HG03558 (cell line): ENCODE results near the gene JPT1.
"Not testable (repeated sequence)": the region's sequence is repeated elsewhere in the genome, so short reads cannot be mapped to it uniquely, and the experiment has no call there.

ENCODE experiments used
- ATAC-seq: cut with Tn5 transposase; IDR thresholded peaks from one replicate; pipeline ENCODE4 v1.9.1; 2021; ENCODE audit warnings: moderate number of reproducible peaks; ENCODE audit not compliant: unreplicated experiment; ENCODE audit errors: extremely low read depth

JPT1 gene

DNA sequence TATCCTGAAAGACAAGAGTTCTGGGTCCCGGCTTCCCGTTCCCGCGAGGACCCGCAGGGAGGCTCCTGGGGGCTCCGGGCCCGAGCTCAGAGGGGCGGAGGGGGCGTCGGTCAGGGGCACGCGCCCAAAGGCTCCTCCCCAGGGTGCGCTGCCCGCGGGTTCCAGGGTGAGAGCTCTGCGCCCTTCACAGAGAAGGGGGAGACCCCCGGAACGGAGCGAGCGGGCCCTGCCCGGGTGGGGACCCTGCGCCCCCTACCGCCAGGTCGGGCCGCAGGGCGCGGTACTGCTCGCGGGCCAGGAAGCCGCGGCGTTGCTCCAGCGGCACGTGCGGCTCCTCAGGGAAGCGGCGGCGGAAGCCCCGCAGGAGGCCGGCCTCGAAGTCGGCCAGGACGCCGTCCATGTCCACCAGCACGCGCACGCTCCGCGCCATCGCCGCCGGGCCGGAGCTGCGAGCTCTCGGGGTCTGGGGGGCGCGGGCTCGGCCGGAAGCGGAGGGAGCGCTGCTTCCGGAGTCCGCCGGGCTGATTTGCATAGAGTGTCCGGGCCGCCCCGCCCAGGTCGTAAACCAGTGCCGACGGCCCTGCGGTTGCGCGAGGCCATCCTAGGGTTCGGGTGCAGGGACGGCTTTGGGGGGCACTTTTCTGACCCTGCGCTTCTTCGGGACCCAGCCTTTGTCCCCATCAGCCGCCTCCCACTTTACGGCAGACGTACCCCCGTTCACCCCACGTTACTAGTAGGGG lies 22.9 kb downstream of the JPT1 start, which contains the start of gene NT5C:
Gene NT5C, minus strand, starts transcription at position 465 of the 740 bp plus-strand sequence. Its CDS starts 35 bp downstream, at position 430.
- peak; percentile 44 for ATAC-seq

DNA sequence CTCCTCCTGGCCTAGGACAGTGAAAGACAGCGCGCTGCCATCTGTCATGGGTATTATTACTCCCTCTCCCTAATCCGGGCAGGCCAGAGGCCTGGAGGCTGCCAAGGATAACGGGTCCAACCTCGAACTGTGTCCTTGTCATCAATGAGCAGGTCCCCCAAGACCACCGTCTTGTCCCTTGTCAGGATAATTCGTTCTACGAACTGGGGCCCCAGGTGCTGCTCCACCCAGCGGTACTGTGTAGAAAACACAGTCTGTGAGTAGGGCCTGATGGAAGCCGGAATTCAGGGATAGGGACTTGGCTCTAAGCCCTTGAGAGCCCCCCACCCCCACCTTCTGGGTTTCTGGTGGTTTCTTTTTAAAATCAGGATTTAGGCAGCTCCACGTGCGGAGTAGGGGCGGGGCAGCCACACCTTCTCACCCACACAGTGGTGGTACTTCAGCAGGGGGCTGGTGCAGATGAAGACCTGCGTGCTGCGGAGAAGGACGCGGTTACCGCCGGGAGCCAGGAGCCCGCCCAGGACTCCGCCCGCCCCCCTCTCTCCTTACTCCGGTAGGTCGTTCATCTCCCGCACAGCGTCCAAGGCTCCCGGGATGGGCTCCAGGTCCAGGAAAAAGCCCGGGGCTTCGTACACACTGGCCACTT lies 23.6 kb downstream of the JPT1 start:
- ATAC-seq: no peak

DNA sequence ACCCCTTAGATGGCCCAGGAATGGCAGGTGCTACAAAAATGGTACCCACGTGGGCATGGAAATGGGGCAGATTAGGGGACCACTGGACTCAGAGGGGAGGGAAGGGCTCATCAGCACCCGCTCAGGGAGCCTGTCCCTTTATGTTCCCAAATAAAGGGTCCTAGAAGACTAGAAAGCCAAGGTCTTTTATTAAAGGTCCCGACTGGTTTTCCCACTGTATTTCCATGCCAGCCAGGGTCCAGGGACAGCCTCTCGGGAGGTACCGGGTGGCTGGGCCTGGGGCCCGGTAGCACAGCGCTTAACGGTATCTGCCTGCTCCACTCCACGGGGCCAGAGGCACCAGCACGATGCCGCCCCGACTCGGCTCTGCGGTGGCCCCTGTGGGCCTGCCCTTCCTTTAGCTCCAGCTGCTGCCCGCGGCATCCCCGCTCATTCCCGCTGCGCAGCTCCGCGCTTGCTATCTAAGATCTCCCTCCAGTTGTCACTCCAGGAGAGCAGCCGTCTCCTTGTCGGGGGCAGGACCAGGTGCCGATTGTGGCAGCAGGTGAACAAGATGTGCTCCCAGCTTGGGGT lies 24.2 kb downstream of the JPT1 start:
- no peak for ATAC-seq

DNA sequence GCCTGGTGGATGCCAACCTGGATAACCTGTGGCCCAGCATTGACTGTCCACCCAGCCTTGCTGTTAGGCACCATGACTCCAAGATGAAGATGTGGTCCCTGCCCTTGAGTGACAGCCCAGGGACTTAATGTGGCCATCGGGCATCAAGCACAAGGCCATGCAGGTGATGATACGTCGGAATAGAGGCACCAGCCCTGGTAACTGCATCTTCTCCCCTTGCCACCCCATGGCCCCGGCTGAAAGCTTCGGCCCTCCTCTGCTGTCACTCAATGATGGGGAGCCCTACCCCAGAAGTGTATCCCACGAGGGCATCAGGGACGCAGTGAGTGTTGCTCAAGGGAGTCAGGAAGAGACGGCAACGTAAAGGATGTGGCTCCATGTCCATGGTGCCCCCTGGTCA lies 24.7 kb downstream of the JPT1 start:
- ATAC-seq: no peak

DNA sequence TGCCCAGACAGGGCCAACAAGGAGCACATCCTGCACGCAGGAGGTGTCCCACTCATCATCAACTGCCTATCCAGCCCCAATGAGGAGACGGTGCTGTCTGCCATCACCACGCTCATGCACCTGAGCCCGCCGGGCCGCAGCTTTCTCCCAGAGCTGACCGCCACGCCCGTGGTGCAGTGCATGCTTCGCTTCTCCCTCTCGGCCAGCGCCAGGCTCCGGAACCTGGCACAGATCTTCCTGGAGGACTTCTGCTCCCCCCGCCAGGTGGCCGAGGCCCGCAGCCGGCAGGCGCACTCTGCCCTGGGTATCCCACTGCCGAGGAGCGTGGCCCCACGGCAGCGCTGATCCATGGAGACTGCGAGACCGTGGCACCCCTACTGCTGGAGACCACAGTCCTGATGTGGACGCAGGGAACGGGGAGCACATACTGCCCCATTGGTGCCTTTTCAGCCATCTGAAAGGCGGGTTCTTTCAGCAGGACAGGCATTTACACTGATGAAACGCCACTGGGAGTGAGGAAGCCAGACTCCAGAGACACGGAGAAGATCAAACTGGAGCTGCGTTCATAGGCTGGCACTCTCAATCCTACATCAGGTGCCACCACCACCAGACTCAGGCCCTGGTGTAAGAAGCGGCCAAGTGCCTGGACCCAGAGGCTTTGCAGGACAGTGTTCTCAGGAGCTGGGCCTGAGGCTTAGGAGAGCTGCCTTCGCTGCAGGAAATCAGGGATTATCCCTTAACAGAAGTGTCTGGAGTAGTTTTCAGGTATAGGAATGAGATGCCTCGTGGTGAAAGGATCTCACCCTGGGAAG lies 25.4 kb downstream of the JPT1 start:
- no peak for ATAC-seq

DNA sequence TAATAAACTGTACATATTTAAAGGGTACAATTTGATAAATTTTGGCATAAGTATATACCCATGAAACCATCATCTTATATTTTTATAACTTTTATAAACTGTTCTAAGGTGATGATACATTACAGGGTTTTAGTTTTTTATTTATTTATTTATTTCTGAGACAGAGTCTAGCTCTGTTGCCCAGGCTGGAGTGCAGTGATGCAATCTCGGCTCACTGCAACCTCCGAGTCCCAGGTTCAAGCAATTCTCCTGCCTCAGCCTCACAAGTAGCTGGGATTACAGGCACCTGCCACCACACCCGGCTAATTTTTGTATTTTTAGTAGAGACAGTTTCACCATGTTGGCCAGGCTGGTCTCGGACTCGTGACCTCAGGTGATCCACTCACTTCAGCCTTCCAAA lies 26.4 kb downstream of the JPT1 start:
- not testable (repeated sequence) for ATAC-seq

DNA sequence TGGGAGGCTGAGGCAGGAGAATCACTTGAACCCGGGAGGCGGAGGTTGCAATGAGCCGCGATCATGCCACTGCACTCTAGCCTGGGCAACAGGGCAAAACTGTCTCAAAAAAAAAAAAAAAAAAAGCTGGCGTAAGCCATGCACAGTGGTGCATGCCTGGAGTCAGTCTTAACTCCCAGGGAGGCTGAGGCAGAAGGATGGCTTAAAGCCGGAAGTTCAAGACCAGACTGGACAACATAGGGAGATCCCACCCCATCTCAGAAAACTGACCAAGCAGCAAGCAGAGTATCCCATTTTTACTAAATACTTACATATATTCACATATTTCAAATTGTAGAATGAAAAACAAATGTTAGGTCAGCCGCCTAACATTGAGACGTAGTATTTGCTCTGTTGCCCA lies 27.4 kb downstream of the JPT1 start:
- ATAC-seq: no peak

DNA sequence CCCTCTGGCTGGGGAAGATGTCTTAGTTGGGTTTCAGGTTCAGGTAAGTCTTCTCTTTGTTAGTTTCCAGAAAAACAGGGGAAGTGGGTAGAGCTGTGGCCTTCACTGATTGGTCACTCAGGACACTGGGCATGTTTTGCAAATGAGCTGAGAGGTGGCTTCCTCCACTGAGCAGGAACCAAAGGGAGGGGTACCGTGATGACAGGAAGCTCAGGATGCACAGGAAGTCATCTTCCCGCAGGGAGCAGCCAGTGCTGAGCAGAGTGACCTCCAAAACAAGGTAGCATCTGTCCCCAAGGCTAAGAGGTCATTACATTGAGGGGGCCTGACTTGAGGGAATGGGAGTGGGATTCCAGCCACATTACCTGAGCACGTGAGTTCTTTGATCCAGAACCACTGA lies 28.3 kb downstream of the JPT1 start:
- ATAC-seq: no peak

DNA sequence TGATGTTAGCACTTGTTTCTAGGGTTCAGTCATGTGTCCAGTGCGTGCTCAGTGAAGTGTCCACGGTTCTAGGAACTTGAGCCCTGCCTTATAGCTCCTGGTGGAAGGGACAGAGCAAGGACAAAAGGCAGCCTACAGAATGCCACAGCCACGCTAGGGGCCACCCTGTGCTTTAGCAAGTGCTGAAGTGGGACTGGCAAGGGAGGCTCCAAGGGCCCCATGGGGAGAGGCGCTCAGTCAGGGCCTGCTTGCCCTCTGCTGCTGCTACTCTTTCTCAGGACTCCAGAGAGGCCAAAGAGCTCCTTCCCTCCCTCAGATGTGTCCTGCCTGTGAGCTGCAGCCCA lies 29.5 kb downstream of the JPT1 start:
- no peak for ATAC-seq

DNA sequence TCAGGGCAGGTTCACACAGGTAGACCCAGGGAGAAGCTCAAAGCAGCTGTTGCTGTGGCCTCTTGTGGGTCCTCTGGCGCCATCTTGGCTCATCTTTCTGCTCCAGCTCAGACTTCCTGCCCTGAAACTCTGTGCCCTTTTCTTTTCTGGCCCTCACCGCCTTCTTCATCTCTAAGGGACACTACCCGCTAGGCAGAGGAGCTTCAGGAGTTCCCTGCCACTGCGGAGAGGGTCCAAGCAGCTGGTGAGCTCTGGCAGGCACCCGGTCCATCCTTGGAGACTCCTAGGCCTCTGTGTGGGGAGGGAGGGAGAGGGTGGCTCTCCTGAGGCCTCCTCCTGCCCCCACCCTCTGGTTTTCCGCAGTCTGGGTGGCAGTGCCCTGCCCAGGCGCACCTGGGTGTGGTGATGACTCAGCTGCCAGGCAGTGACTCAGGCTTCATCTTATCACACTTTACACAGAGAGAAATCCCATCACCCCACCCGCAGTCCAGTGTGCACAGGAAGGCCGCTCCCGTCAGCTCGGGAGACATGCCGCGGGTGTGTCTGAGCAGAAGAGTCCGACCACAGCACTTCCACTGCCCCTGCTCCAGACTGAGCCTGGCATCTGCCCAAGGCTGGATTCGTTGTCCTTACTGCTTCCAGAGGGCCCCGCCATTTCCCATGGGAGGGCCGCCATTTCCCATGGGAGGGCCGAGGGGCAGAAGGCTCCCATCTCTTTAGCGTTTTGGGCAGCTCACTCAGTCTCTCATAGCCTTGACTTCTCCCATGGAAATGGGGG lies 30.1 kb downstream of the JPT1 start:
- ATAC-seq: no peak

DNA sequence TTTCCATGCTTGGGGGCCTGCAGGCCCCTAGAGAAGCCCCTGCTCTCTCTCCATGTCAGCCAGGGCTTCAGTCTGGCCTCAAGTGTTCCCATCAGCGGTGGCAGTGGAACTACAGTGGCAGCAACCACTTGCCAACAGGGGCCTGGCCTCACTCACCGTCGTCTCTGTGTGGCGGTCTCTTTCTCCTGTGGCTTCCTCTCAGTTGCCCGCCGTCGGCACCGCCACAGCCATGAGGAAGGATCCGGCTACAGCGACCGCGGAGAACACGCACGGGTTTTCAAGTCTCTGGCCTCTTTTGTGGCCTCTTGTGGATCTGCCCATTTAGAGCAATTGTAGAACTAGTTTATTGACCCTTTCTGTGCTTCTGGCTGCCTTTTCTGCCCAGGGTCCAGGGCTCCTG lies 36.0 kb downstream of the JPT1 start:
- no peak for ATAC-seq

DNA sequence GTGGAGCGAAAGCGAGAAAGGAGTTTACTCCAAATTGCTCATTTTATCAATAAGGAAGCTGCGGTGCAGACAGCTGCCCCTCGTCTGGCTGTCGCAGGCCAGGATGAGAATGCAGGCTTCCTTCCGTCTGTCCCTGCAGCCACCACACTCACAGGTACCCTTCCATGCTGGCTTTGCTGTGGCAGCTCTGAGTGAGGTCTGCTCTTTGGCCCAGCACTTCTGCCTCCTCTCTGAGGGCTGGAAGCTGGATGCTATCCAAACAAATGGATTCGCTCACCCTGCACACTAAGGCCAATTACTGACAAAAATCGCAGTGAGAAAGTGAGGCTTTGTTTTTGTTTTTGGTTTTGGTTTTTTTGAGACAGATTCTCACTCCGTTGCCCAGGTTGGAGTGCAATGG lies 37.6 kb downstream of the JPT1 start:
- ATAC-seq: no peak

DNA sequence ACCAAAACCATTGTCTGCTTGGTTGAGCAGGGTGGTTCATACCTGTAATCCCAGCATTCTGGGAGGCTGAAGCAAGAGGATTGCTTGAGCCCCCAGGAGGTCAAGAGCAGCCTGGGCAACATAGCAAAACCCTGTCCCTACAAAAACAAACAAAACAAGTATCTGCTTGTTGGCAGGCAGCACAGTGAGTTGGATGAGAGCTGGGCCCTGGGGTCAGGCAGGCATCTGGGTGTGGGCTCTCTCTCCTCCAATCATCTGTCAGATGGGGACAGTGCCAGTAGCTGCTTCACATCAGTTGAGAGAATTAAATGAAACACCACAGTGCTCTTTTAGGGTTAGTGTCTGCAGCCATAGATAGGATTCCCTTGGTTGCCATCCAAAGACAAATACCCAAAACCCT lies 38.8 kb downstream of the JPT1 start:
- ATAC-seq: no peak

DNA sequence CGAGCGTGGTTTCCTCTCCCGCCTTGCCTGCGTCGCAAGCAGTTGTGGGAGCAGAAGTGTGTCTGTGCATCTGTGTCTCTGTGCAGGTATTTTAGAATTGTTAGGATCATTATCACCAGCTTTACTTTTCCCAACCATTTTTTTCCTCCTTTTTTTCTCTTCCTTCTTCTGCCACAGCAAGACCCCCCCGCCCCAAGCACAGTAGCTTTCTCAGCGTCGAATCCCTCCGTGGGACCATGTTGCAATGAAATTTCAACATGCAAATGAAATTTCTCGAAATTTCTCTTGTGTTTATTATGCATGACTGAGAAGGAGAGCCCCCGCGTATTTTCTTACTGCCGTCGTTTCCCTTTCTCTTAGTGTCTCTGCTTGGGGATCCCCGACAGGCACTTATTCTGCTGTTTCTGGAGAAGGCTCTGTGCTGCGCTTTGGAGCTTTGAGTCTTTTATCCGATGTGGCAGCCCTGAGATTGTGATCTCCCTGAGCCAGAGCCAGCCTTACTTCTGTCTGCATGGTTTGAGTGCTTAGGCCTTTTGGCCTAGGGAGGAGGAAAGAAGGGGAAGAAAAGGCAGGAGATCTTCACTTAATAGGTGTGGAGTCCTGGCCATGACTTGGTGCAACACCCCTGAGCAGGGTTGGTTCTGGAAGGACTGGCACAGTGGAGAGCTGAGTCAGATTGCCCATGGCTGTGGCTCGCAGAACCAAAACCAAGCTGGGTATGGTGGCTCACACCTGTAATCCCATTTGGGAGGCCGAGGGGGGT lies 39.6 kb downstream of the JPT1 start:
- ATAC-seq: no peak

DNA sequence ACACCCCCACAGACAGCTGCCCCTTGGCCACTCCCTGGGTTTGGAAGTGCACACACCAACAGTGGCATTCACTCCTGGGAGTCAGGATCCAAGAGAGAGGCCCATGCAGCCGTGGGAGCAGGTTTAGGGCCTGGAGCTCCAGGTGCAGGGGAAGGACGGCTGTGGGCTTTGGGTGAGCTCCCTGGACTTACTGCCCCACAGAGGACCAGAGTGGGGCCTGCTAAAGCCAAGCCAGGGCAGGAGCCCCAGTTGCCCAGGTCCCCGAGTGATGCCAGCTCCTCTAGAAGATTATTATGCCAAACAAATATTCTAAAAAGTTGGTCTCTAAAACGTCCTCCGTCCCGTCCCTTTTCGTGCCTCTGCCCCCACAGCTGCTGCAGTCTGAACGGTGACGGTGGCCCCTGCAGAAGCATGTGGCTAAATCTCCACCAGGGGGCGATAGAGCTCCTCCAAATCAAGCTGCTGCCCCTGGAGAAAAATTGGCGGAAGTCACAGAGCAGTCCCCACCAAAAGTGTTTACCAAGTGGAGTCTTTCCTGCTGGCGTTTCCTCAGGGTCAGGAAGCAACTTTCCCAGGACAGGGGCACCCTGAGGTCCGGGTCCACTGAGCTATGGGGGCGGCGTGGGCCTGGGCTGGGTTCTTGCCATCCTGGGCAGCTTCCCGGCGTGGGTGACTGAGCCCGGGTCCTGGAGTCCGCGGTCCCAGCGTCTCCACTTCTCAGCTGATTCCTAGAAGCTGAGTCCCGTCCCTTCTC lies 40.3 kb downstream of the JPT1 start:
- ATAC-seq: no peak

DNA sequence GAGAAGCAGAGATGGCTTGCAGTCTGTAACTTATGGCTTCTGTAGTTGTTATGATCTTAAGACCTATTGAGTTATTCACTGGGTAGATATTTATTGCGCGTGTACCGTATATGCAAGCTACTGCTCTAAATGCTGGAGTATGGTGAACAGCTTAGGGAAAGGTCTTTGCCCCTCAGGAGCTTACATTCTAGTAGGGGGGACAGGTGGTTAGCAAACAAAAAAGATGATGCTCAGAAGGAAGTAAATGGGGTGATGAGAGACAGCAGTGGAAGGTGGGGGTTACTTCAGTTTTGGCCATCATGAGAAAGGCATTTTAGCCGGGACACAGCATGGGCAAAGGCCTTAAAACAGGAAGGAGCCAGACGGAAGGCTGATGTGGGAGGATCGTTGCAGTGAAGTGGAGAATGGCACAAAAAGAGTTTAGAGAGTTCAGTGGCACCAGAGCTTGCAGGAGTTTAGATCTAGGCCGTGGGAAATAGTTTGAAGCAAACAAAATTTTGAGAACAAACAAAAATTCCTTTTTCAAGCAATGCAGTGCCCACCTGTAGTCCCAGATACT lies 42.5 kb downstream of the JPT1 start:
- ATAC-seq: no peak

DNA sequence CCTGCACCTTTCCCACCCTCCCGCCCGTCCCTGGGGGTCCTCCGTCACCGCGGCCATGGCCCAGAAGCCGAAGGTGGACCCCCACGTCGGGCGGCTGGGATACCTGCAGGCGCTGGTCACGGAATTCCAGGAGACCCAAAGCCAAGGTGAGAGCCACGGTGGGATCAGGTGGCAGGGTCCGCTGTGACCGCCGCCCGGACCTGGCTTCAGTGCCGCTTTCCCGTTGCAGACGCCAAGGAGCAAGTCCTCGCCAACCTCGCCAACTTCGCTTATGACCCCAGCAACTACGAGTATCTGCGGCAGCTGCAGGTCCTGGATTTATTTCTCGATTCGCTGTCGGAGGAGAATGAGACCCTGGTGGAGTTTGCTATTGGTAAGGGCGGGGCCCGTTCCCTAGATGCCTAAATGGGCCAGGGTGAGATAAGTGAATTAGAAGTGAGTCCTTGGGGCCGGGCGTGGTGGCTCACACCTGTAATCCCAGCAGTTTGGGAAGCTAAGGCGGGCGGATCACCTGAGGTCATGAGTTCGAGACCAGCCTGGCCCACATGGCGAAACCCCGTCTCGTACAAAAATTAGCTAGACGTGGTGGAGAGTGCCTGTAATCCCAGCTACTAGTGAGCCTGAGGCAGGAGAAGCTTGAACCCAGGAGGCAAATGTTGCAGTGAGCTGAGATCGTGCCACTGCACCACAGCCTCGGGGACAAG lies 43.9 kb downstream of the JPT1 start:
- ATAC-seq: no peak
